Common myeloid progenitor, CD34-positive (primary cell): ENCODE data around the gene TMOD2.

Experiments used
- CTCF ChIA-PET: fragments of 350-600 bp; sonication (Branson Sonifier 250); formaldehyde crosslinking; loops from one replicate; lab custom pipeline; 2021; ENCODE audit warnings: antibody characterized with exemption; lab: Charles Lee
- POLR2A ChIA-PET: fragments of 350-600 bp; sonication (Branson Sonifier 250); formaldehyde crosslinking; loops from one replicate; lab custom pipeline; 2021; ENCODE audit warnings: antibody characterized with exemption; lab: Charles Lee
- DNase-seq, 3 donors: peaks; one replicate each; pipeline versions ENCODE4 v3.0.0 to v3.0.0-alpha.2; 2013
- H3K27ac ChIP-seq, 2 experiments: 1 replicate in 1 of 2; 2 replicates in 1 of 2; pipeline ENCODE4 v1.7.0; 2013; ENCODE audit warnings: inconsistent platforms in 2 of 2, low read length in 2 of 2, mild to moderate bottlenecking in 2 of 2, low read depth in 1 of 2, moderate library complexity in 1 of 2; ENCODE audit not compliant: severe bottlenecking in 2 of 2, insufficient read depth in 1 of 2, poor library complexity in 1 of 2
- H3K27me3 ChIP-seq, 5 experiments: replicated peaks in 2 of 5; 1 replicate in 3 of 5; 2 replicates in 2 of 5; pipeline versions ENCODE4 v1.6.1 to v1.7.0; 2013; ENCODE audit warnings: low read length in 4 of 5, mild to moderate bottlenecking in 2 of 5, moderate library complexity in 2 of 5, inconsistent platforms in 1 of 5; ENCODE audit not compliant: insufficient read depth in 5 of 5, control insufficient read depth in 4 of 5
- H3K36me3 ChIP-seq, 4 experiments: 1 replicate in 2 of 4; 2 replicates in 2 of 4; pipeline versions ENCODE4 v1.6.1 to v1.7.0; 2013; ENCODE audit warnings: low read length in 3 of 4, control low read depth in 1 of 4, mild to moderate bottlenecking in 1 of 4; ENCODE audit not compliant: control insufficient read depth in 4 of 4, insufficient read depth in 4 of 4
- H3K4me1 ChIP-seq, 4 experiments: 1 replicate in 3 of 4; 2 replicates in 1 of 4; pipeline versions ENCODE4 v1.6.1 to v1.7.1; 2013; ENCODE audit warnings: low read length in 3 of 4, mild to moderate bottlenecking in 3 of 4, control low read depth in 1 of 4, inconsistent platforms in 1 of 4, moderate library complexity in 1 of 4; ENCODE audit not compliant: control insufficient read depth in 4 of 4, insufficient read depth in 4 of 4; ENCODE audit errors: control extremely low read depth in 1 of 4
- H3K4me3 ChIP-seq, 7 experiments: 1 replicate in 4 of 7; 2 replicates in 3 of 7; pipeline versions ENCODE4 v1.5.1 to v1.7.0; 2013; ENCODE audit warnings: mild to moderate bottlenecking in 7 of 7, low read length in 6 of 7, moderate library complexity in 6 of 7, inconsistent platforms in 2 of 7, low read depth in 2 of 7, control low read depth in 1 of 7; ENCODE audit not compliant: insufficient read depth in 4 of 7, control insufficient read depth in 1 of 7; ENCODE audit errors: extremely low read depth in 1 of 7
- H3K9me3 ChIP-seq, 5 experiments: 1 replicate in 4 of 5; 2 replicates in 1 of 5; pipeline versions ENCODE4 v1.6.1 to v1.7.1; 2013; ENCODE audit warnings: low read length in 4 of 5, mild to moderate bottlenecking in 2 of 5, inconsistent platforms in 1 of 5, low read depth in 1 of 5, moderate library complexity in 1 of 5; ENCODE audit not compliant: control insufficient read depth in 4 of 5, insufficient read depth in 2 of 5; ENCODE audit errors: control extremely low read depth in 1 of 5
- WGBS: methylation state at CpG from one replicate; pipeline ENCODE4 v1.1.5; 2013; ENCODE audit not compliant: insufficient coverage; 5-methylcytosine and 5-hydroxymethylcytosine counted together

TMOD2 gene

GRCh38 chr15:51724199-51724598 lies 27.2 kb upstream of the TMOD2 start:
- H3K4me3 ChIP-seq: no peak overlapping the region
- ChIA-PET CTCF (interaction anchor here (1.4 kb wide), 1 partner anchor 74 kb away, joined by 3 read pairs; no protein-coding TSS in a partner anchor), POLR2A (interaction anchor here (0.6 to 0.8 kb wide), 2 partner anchors 9 to 14 kb away, joined by 3 to 4 read pairs; no protein-coding TSS in a partner anchor)
- no peak for DNase-seq
- H3K9me3 ChIP-seq: no peaks in the 10 kb centered on the region
- no CpG with 5 or more reads among the region's 2 CpGs for WGBS
- H3K27me3 ChIP-seq: no peaks in the 10 kb centered on the region
- H3K36me3 ChIP-seq: peaks cover 18 to 23% (median 19%) of the 10 kb centered on the region in 4 experiments
- H3K27ac ChIP-seq: peak overlapping the region in 1 of 2 experiments; percentile 30
- H3K4me1 ChIP-seq: peaks cover 9 to 49% (median 18%) of the 10 kb centered on the region in 4 experiments

GRCh38 chr15:51724673-51725072 lies 26.7 kb upstream of the TMOD2 start:
- 17% methylated on average over 1 of the region's 1 CpG for WGBS
- Histone ChIP-seq H3K36me3 (peaks cover 18 to 22% (median 19%) of the 10 kb centered on the region in 4 experiments), H3K27me3 (no peaks in the 10 kb centered on the region), H3K4me1 (peaks cover 9 to 53% (median 20%) of the 10 kb centered on the region in 4 experiments), H3K27ac (no peak overlapping the region), H3K4me3 (peak overlapping the region in 1 of 7 experiments; percentile 26), H3K9me3 (no peaks in the 10 kb centered on the region)
- POLR2A ChIA-PET: interaction anchor here (0.8 kb wide), 1 partner anchor 8 kb away, joined by 3 read pairs; no protein-coding TSS in a partner anchor
- DNase-seq: peak in 1 of 3 donors; percentile 22
- CTCF ChIA-PET: interaction anchor here (1.6 kb wide), 1 partner anchor 52 kb away, joined by 10 read pairs; no protein-coding TSS in a partner anchor

GRCh38 chr15:51726302-51727073 lies 24.9 kb upstream of the TMOD2 start:
- ChIA-PET CTCF (interaction anchor here (0.7 to 1.8 kb wide), 6 partner anchors 30 to 98 kb away, joined by 3 to 10 read pairs (median 4); no protein-coding TSS in a partner anchor), POLR2A (no interaction called here)
- no peak overlapping the region for H3K27ac ChIP-seq
- H3K27me3 ChIP-seq: no peaks in the 10 kb centered on the region
- H3K4me1 ChIP-seq: peaks cover 24 to 71% (median 38%) of the 10 kb centered on the region in 4 experiments
- H3K9me3 ChIP-seq: no peaks in the 10 kb centered on the region
- H3K36me3 ChIP-seq: peaks cover 6 to 14% (median 12%) of the 10 kb centered on the region in 4 experiments
- peak in 2 of 3 donors; percentile 47 to 58 for DNase-seq
- WGBS: 81% methylated on average over 5 of the region's 5 CpGs
- no peak overlapping the region for H3K4me3 ChIP-seq

- Histone ChIP-seq H3K4me1 (peaks cover 32 to 79% (median 45%) of the 10 kb centered on the region in 4 experiments), H3K9me3 (no peaks in the 10 kb centered on the region), H3K36me3 (peaks cover 4 to 10% (median 5%) of the 10 kb centered on the region in 4 experiments), H3K4me3 (no peak overlapping the region), H3K27me3 (no peaks in the 10 kb centered on the region), H3K27ac (peak overlapping the region in 1 of 2 experiments; percentile 36)
- ChIA-PET CTCF (interaction anchor here (1.0 to 1.8 kb wide), 4 partner anchors 29 to 99 kb away, joined by 3 to 7 read pairs (median 4); no protein-coding TSS in a partner anchor), POLR2A (interaction anchor here (1.7 kb wide), 1 partner anchor 10 kb away, joined by 5 read pairs; the partner anchor contains the start of gene LYSMD2)
- 95% methylated on average over 2 of the region's 4 CpGs for WGBS
- DNase-seq: peak in 2 of 3 donors; percentile 61 to 77
Measured at GRCh38 chr15:51727141-51727897, 24.1 kb upstream of the TMOD2 start.

- ChIA-PET POLR2A (interaction anchor here (1.2 kb wide), 1 partner anchor 10 kb away, joined by 5 read pairs; no protein-coding TSS in a partner anchor), CTCF (interaction anchor here (0.9 to 4.0 kb wide), 10 partner anchors 9 to 86 kb away, joined by 3 to 21 read pairs (median 4); no protein-coding TSS in a partner anchor)
- H3K9me3 ChIP-seq: no peaks in the 10 kb centered on the region
- H3K27ac ChIP-seq: peak overlapping the region; percentile 68 to 86
- WGBS: 25% methylated on average over 4 of the region's 5 CpGs
- peaks cover 0 to 10% (median 3%) of the 10 kb centered on the region in 4 experiments for H3K36me3 ChIP-seq
- peak; percentile 85 to 95 (median 93) for DNase-seq
- H3K4me1 ChIP-seq: peaks cover 60 to 97% (median 73%) of the 10 kb centered on the region in 4 experiments
- no peaks in the 10 kb centered on the region for H3K27me3 ChIP-seq
- peak overlapping the region in 6 of 7 experiments; percentile 61 to 91 (median 72) for H3K4me3 ChIP-seq
Measured at GRCh38 chr15:51731549-51732267, 19.7 kb upstream of the TMOD2 start.

- ChIA-PET CTCF (interaction anchor here (0.6 to 4.0 kb wide), 11 partner anchors 10 to 200 kb away, joined by 3 to 21 read pairs (median 4); no protein-coding TSS in a partner anchor), POLR2A (interaction anchor here (1.0 to 1.2 kb wide), 2 partner anchors 8 to 11 kb away, joined by 3 to 5 read pairs; no protein-coding TSS in a partner anchor)
- Histone ChIP-seq H3K4me1 (peaks cover 62 to 90% (median 71%) of the 10 kb centered on the region in 4 experiments), H3K36me3 (peaks cover 0 to 4% (median 0%) of the 10 kb centered on the region in 4 experiments), H3K9me3 (no peaks in the 10 kb centered on the region), H3K27me3 (no peaks in the 10 kb centered on the region), H3K4me3 (peak overlapping the region in 5 of 7 experiments; percentile 23 to 79 (median 69)), H3K27ac (peak overlapping the region; percentile 68 to 86)
- DNase-seq: peak; percentile 36 to 78 (median 65)
- 0% methylated on average over 2 of the region's 2 CpGs for WGBS
Measured at GRCh38 chr15:51732646-51733045, 18.8 kb upstream of the TMOD2 start.
